ENCODE measurements around the gene MT1M. TPM values are rescaled to one million over a fixed set of nuclear protein-coding genes. Genes with fewer than 3 reads are reported as not detected.
A peak's percentile ranks its signal among the peaks of the same experiment; 100 is the strongest.

Gene MT1M
- total RNA-seq, 4 donors from 2014 or later: 2.7 to 48.3 (median 5.2) TPM; not detected in 1

GRCh38 chr16:56631832-56632155 is 665 bp upstream of the MT1M start:
- Histone ChIP-seq H3K27ac (peak overlapping the region; percentile 53 to 74 (median 59)), H3K4me3 (peak overlapping the region; percentile 18 to 58 (median 45)), H3K9me3 (no peaks in the 10 kb centered on the region), H3K4me1 (peaks cover 6 to 34% (median 21%) of the 10 kb centered on the region in 4 donors), H3K36me3 (no peaks in the 10 kb centered on the region), H3K27me3 (peaks cover 52% of the 10 kb centered on the region)
- in situ Hi-C loops (cut with MboI; ENCODE audit: low pct_ligation_motif_present in 1 of 4, low pct_unique_long_range_greater_than_20kb in 1 of 4, low sequenced_read_pairs in 3 of 4) (no loop called here), intact Hi-C loops (cut with DNase I; ENCODE audit: low total_unique reads) (loop anchor here (1.0 kb wide), 1 partner anchor 23 kb away; the partner anchor contains the start of gene MT2A)
- DNase-seq: no peak
- 36% methylated on average over 14 of the region's 14 CpGs; no CpG with 5 or more reads in 1 of the 2 donors for WGBS, 2 donors (ENCODE audit: low coverage in 1 of 2)
- no peak for TF ChIP-seq POLR2AphosphoS5 (IDR thresholded peaks at IDR 0.05)
- no peak for TF ChIP-seq CTCF (IDR thresholded peaks at IDR 0.05)
- no peak for TF ChIP-seq POLR2A (IDR thresholded peaks at IDR 0.05)
- TF ChIP-seq EP300 (IDR thresholded peaks at IDR 0.05; ENCODE audit: low read depth): no peak

DNA sequence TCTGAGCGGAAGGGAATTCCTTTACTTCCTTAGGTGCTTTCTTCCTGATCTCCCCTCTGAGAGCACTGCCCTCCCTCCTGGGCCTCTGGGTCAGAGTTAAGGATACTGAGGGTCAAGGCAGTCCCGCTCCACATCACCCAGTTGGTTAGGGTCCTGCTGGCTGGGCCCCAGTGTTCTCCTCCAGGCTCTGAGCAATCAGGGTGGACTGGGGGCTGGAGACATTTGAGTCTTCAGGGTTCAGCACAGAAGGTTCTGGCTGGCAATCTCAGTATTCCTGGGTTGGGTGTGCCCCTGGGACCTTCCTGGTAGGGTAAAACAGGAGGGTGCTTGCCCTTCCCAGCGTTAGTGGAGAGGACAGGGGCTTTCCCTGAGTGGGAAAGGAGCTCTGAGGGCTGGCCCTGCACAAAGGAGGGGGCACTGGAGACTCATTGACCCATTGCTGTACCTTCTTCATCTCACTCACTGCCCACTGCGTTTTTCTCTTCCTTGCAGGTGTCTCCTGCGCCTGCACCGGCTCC is 448 bp downstream of the MT1M start:
- peaks cover 6 to 30% (median 19%) of the 10 kb centered on the region in 4 donors for H3K4me1 ChIP-seq
- 61% methylated on average over 6 of the region's 6 CpGs; no CpG with 5 or more reads in 1 of the 2 donors for WGBS, 2 donors (ENCODE audit: low coverage in 1 of 2)
- DNase-seq: no peak
- no peaks in the 10 kb centered on the region for H3K36me3 ChIP-seq
- no peaks in the 10 kb centered on the region for H3K9me3 ChIP-seq
- H3K27ac ChIP-seq: peak overlapping the region; percentile 53 to 74 (median 59)
- TF ChIP-seq CTCF (IDR thresholded peaks at IDR 0.05) (no peak), EP300 (IDR thresholded peaks at IDR 0.05; ENCODE audit: low read depth) (no peak), POLR2AphosphoS5 (IDR thresholded peaks at IDR 0.05) (no peak), POLR2A (IDR thresholded peaks at IDR 0.05) (no peak)
- H3K27me3 ChIP-seq: peaks cover 63% of the 10 kb centered on the region
- intact Hi-C loops (cut with DNase I; ENCODE audit: low total_unique reads): loop anchor here (1.0 kb wide), 1 partner anchor 25 kb away; the partner anchor contains the start of gene MT2A
- in situ Hi-C loops (cut with MboI; ENCODE audit: low pct_ligation_motif_present in 1 of 4, low pct_unique_long_range_greater_than_20kb in 1 of 4, low sequenced_read_pairs in 3 of 4): no loop called here
- H3K4me3 ChIP-seq: peak overlapping the region; percentile 18 to 58 (median 45)

GRCh38 chr16:56633535-56633934 is 1.1 kb downstream of the MT1M start:
- Histone ChIP-seq H3K27ac (no peak overlapping the region), H3K36me3 (no peaks in the 10 kb centered on the region), H3K4me1 (peaks cover 6 to 36% (median 26%) of the 10 kb centered on the region in 4 donors), H3K27me3 (peaks cover 69% of the 10 kb centered on the region), H3K9me3 (no peaks in the 10 kb centered on the region), H3K4me3 (peak overlapping the region in 1 of 4 donors; percentile 58)
- in situ Hi-C loops (cut with MboI; ENCODE audit: low pct_ligation_motif_present in 1 of 4, low pct_unique_long_range_greater_than_20kb in 1 of 4, low sequenced_read_pairs in 3 of 4): no loop called here
- TF ChIP-seq EP300 (IDR thresholded peaks at IDR 0.05; ENCODE audit: low read depth): no peak
- TF ChIP-seq POLR2A (IDR thresholded peaks at IDR 0.05): no peak
- no peak for TF ChIP-seq POLR2AphosphoS5 (IDR thresholded peaks at IDR 0.05)
- TF ChIP-seq CTCF (IDR thresholded peaks at IDR 0.05): no peak
- WGBS, 2 donors (ENCODE audit: low coverage in 1 of 2): 43 to 70% methylated on average over 1 to 7 of the region's 7 CpGs
- intact Hi-C loops (cut with DNase I; ENCODE audit: low total_unique reads): no loop called here
- DNase-seq: no peak

GRCh38 chr16:56634715-56635440 is 2.4 kb downstream of the MT1M start:
- Histone ChIP-seq H3K27ac (no peak overlapping the region), H3K4me3 (peak overlapping the region in 1 of 4 donors; percentile 27), H3K9me3 (no peaks in the 10 kb centered on the region), H3K36me3 (no peaks in the 10 kb centered on the region), H3K27me3 (peaks cover 81% of the 10 kb centered on the region), H3K4me1 (peaks cover 14 to 44% (median 29%) of the 10 kb centered on the region in 4 donors)
- in situ Hi-C loops (cut with MboI; ENCODE audit: low pct_ligation_motif_present in 1 of 4, low pct_unique_long_range_greater_than_20kb in 1 of 4, low sequenced_read_pairs in 3 of 4): no loop called here
- TF ChIP-seq EP300 (IDR thresholded peaks at IDR 0.05; ENCODE audit: low read depth): no peak
- no peak for TF ChIP-seq POLR2A (IDR thresholded peaks at IDR 0.05)
- TF ChIP-seq POLR2AphosphoS5 (IDR thresholded peaks at IDR 0.05): no peak
- TF ChIP-seq CTCF (IDR thresholded peaks at IDR 0.05): no peak
- intact Hi-C loops (cut with DNase I; ENCODE audit: low total_unique reads): no loop called here
- DNase-seq: no peak
- WGBS, 2 donors (ENCODE audit: low coverage in 1 of 2): 43 to 62% methylated on average over 7 to 45 of the region's 47 CpGs
